NOMO-1 (cell line): ENCODE data around the gene ZNF184.
A peak's percentile ranks its signal among the peaks of the same experiment; 100 is the strongest.

Experiments
- DNase-seq, 2 experiments: peaks; one replicate each; lab custom pipeline; 2025; ENCODE audit not compliant: unreplicated experiment in 2 of 2; lab: John Stamatoyannopoulos, UW

ZNF184 gene

DNA sequence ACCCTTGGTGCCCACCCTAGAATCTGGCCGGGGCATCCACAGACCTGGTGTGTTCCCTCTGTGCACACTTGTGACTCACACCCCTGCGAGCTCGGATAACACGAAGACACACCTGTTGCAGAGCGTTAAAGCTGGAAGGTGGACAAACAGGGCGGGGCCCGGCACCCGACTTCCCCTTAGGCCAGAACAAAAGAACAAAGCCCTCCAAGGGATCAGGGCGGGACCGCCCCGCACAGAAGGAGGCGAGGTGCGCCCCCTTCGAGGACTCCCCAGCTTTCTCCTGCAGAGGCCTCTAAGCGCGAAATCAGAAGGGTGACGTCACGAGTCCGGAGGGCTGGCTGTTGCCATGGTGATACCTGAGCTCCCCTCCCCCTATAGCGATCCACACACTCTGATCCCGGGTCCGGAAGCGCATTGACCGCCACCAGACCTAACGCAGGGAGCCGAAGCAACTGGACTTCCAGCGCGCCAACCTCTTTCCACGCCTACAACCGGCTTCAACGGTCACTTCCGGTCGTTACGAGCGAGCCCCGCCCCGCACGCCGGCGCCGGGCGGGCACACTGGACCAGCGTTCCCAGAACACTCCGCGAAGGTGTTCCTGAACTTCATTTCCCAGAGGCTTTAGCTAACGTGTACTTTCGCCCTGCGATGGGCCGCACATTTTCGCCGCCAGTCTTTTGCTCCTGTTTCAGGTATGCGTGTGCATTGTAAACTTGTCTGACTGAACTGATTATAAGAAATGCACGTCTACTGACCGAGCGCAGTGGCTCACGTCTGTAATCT lies at the start of gene ZNF184:
Gene ZNF184 (minus strand): TSS at position 489 of the 784 bp plus-strand sequence. CDS start 811 bp downstream, outside the sequence.
- DNase-seq = peak; percentile 94 to 97

DNA sequence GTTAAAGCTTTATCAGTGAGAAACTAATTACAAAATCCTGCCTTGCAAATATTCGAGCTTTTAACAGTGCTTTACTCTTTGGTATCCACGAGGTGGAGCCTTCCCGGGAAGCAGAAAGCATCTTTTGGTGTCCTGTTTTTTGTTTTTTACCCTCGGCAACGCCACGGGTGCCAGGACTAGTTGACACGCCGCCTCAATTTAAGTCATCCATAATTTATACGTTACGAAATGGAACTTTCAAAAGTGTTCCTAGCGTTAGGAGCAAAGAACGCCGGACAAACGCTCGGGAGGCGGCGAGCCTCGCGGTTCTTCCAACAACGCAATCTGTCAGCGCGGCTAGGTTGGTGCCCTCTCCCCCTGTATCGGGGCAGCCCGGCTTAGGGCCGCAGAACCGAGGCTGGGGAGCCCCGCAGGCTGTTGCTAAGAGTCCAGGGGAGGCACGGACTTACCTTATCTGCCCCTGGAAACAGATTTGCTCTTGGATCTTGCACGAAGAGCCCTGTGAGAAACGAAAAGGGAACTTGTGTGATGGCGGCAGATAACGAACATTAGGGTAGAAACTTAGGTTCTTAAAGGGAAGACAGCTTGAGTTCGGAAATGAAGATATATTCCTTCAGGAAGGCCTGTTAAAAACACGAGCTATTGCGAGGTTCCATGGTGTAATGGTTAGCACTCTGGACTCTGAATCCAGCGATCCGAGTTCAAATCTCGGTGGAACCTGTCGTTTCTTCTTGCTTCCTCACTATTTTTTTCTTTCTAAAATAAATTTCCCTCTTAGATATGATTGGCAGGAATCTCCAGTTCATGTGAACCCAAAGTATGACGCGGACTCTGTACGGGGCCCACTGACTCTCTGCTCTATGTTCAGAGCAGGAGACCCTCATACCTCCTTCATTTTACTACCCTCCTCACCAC lies 46.2 kb upstream of the ZNF184 start:
- peak; percentile 67 to 75 for DNase-seq

- DNase-seq = peak in 1 of 2 experiments; percentile 36
Observed at GRCh38 chr6:27517928-27518787, 45.3 kb upstream of the ZNF184 start.

- no peak for DNase-seq
Observed at GRCh38 chr6:27517238-27517637, 44.3 kb upstream of the ZNF184 start.

- DNase-seq = no peak
Observed at GRCh38 chr6:27514906-27515495, 42.1 kb upstream of the ZNF184 start.

- no peak for DNase-seq
Observed at GRCh38 chr6:27512525-27512924, 39.6 kb upstream of the ZNF184 start.

DNA sequence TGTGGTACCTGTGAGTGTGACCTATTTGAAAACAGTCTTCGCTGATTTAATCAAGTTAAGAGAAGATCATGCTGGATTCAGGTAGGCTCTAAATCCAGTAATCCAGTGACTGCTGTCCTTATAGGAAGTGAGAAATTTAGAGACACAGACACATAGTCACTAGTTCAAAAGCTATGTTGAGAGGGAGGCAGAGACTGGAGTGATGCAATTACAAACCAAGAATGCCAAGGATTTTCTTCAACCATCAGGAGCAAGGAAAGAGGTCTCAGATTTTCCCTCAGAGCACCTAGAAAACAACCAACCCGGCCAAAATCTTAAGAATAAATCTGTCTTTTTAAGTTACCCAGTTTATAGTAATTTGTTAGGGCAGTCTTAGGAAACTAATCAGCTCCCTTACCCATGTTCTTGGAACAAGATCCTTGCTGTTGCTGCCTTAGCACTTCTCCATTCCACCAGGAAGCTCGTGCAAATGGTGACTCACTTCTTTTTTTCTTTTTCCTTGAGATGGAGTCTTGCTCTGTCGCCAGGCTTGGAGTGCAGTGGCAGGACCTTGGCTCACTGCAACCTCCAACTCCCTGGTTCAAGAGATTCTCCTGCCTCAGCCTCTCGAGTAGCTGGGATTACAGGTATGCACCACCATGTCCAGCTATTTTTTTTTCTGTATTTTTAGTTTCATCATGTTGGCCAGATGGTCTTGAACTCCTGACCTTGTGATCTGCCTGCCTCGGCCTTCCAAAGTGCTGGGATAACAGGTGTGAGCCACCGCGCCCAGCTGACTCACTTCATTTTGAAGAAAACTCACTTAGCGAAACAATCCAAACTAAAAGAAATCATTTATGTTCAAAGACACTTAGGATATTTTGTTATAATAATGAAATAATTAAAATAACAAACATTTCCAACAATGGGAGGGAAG lies 34.4 kb upstream of the ZNF184 start:
- DNase-seq = no peak

DNA sequence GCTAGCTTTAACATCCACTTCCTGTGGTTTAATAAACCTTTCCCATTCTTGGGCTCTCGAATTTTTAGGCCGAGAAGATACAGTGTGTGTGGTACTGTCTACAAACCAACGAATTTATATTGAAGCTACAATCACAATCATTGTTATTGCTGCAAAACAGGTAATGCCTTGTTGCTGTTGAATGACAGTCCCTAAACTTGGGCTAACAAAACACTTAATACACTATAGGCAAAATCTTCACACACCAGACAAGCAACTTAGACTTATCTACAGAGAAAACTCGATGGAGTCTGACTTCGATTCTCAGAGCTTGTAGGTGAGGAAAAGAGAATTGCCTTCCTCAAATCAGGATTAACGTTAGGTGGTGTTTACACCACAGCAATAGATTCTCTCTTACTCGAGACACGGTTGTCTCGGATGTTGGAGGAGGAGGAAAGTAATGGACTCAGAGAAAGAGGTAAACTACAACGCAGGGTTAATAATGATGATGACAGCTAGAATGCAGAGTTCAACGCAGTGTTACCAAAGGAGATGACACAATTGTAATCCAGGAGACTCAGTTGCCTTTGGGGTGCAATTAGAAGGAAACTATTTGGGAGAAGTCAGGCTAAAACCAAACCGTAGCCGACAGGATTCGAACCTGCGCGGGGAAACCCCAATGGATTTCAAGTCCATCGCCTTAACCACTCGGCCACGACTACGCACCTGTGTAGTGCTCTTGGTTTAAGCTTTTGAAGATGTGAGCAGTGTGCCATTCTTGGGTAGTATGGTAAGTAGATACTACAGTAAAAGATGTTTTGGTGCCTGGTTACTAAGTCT lies 32.5 kb upstream of the ZNF184 start:
- no peak for DNase-seq

DNA sequence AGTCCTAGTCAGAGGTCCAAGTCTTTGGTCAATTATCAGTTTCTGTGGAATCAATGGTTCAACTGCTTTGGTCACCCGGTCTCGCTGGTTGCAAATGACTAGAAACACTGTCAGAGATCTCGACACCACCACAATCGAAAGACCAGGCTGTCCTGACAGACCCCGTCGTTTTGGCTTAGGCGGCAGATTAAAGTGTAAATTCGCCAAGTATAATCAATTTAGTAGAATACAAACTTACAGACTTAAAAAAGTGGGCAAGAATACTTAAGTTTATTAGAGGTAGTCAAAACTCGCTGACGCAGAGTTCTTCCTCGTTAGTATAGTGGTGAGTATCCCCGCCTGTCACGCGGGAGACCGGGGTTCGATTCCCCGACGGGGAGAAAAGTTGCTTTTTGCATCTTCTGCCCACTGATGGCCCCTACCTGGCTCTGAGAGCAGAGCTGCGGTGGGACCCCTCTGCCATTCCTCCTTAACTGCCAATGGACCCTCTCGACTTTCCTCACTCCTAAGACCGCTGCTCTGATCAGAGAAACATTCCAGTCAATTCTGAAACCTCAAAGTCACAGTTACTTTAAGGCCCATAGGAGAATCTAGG lies 30.6 kb upstream of the ZNF184 start:
- peak; percentile 23 to 30 for DNase-seq

DNA sequence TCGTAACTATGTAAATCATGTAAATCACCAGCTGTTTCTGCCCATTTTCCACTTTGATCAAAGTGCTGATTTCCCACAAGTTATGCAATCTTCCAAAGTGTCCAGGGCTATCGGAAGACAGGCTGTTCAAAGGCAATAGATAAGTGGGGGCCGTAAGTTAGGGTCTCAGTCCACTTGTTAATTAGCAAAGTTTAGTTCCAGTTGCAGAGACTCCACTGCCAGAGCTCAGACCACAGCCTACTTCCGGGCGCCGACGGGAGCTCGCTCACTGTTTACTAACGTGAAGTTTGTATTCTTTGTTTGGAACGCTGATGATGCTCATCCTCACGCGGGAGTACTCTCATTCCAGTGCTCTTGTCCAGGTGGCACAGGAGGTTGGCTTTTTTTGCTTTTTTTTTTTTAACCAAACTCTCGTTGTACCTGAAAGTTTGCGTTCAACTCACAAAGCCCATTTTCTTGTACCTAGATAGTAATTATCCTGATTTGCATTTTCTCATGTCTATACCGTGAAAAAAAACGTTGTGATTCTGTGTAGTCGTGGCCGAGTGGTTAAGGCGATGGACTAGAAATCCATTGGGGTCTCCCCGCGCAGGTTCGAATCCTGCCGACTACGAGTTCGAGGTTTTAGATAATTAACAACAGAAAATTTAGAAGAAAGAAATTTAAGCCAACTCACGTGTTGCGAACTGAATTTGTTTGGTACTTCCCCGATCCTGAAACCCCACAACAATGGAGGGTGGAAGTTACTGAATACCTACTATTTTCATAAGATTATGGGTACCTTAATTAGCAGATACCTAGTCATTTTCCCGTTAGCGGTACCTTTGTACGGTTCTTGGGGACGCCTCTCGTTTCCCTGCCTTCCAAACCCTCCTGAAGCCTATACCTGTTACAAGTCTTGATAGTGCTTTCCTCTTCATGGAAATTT lies 29.9 kb upstream of the ZNF184 start:
- DNase-seq = peak; percentile 49 to 74

DNA sequence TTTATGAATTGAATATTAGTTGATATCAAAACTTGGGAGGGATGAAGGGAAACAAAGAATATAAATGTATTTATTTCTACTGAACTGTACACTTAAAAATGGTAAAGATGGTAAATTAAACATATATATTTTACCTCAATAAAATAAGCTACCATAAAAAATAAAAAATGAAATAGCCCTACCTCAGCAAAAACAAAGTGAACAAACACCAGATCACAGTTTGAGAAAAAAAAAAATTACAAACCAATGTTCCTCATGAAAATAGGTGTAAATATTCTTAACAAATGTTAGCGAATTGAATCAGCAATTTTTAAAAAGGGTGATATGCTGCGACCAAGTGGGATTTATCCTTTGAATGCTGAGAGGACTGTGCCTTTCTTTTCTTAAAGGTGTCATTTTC lies 28.3 kb upstream of the ZNF184 start:
- DNase-seq = no peak

GRCh38 chr6:27500177-27500576 lies 27.3 kb upstream of the ZNF184 start:
- no peak for DNase-seq

- DNase-seq = peak in 1 of 2 experiments; percentile 22
Observed at GRCh38 chr6:27495386-27496135, 22.7 kb upstream of the ZNF184 start.

- no peak for DNase-seq
Observed at GRCh38 chr6:27494987-27495385, 22.1 kb upstream of the ZNF184 start.

- no peak for DNase-seq
Observed at GRCh38 chr6:27494103-27494502, 21.2 kb upstream of the ZNF184 start.

DNA sequence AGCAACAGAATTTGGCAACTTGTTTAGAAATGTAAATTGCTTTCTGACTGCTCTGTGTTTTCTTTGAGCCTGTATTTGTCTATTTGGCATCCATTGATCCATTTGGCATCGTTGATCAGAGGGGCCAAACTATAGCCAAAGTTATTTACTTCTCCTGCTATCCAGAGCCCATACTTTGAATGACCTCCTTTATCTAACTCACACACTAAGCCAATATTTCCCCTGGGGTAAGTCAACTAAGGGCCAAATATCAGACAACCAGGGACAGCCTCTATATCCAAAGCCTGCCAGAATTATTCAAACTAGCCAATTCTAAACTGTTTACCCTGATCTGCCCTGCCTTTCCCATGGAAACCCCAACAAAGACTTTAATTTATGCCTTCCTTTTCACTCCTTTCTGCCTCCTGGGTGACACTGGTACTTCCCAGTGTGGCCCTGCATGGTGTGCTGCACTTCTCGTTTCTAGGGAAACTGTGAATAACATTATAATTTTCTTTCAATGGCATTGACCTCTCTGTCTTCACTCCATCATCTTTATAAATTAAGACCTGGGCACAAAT lies 19.8 kb upstream of the ZNF184 start:
- DNase-seq = no peak
